ENCODE data around the gene SH3BP2.

Gene SH3BP2

GRCh38 chr4:2850966-2851798 lies 58.3 kb downstream of the SH3BP2 start:
- no peak for DNase-seq (ENCODE audit: low read depth in 1 of 2, low spot score in 1 of 2)

GRCh38 chr4:2852481-2852921 lies 59.6 kb downstream of the SH3BP2 start:
- no peak for DNase-seq (ENCODE audit: low read depth in 1 of 2, low spot score in 1 of 2)

GRCh38 chr4:2855584-2855983 lies 62.7 kb downstream of the SH3BP2 start:
- no peak for DNase-seq (ENCODE audit: low read depth in 1 of 2, low spot score in 1 of 2)

- no peak for DNase-seq (ENCODE audit: low read depth in 1 of 2, low spot score in 1 of 2)
These were observed 63.4 kb downstream of the SH3BP2 start for GRCh38 chr4:2856266-2856665.

GRCh38 chr4:2857349-2857927 lies 64.6 kb downstream of the SH3BP2 start:
- no peak for DNase-seq (ENCODE audit: low read depth in 1 of 2, low spot score in 1 of 2)

GRCh38 chr4:2858451-2859217 lies 65.7 kb downstream of the SH3BP2 start:
- DNase-seq (ENCODE audit: low read depth in 1 of 2, low spot score in 1 of 2), result no peak

GRCh38 chr4:2859514-2859913 lies 66.6 kb downstream of the SH3BP2 start:
- no peak for DNase-seq (ENCODE audit: low read depth in 1 of 2, low spot score in 1 of 2)

- DNase-seq (ENCODE audit: low read depth in 1 of 2, low spot score in 1 of 2), result no peak
These were observed 67.8 kb downstream of the SH3BP2 start for GRCh38 chr4:2860391-2861348.

- no peak for DNase-seq (ENCODE audit: low read depth in 1 of 2, low spot score in 1 of 2)
These were observed 68.9 kb downstream of the SH3BP2 start for GRCh38 chr4:2861631-2862436.

GRCh38 chr4:2862528-2862927 lies 69.6 kb downstream of the SH3BP2 start:
- DNase-seq (ENCODE audit: low read depth in 1 of 2, low spot score in 1 of 2), result no peak

- no peak for DNase-seq (ENCODE audit: low read depth in 1 of 2, low spot score in 1 of 2)
These were observed 70.8 kb downstream of the SH3BP2 start for GRCh38 chr4:2863649-2864048.

GRCh38 chr4:2865196-2865780 lies 72.4 kb downstream of the SH3BP2 start:
- DNase-seq (ENCODE audit: low read depth in 1 of 2, low spot score in 1 of 2), result no peak

GRCh38 chr4:2866160-2866861 lies 73.4 kb downstream of the SH3BP2 start:
- no peak for DNase-seq (ENCODE audit: low read depth in 1 of 2, low spot score in 1 of 2)

GRCh38 chr4:2866891-2867290 lies 74.0 kb downstream of the SH3BP2 start:
- DNase-seq (ENCODE audit: low read depth in 1 of 2, low spot score in 1 of 2), result no peak

- DNase-seq (ENCODE audit: low read depth in 1 of 2, low spot score in 1 of 2), result no peak
These were observed 75.0 kb downstream of the SH3BP2 start for GRCh38 chr4:2867758-2868491.

GRCh38 chr4:2868877-2869487 lies 76.1 kb downstream of the SH3BP2 start:
- no peak for DNase-seq (ENCODE audit: low read depth in 1 of 2, low spot score in 1 of 2)

GRCh38 chr4:2869659-2870058 lies 76.8 kb downstream of the SH3BP2 start:
- DNase-seq (ENCODE audit: low read depth in 1 of 2, low spot score in 1 of 2), result no peak

- no peak for DNase-seq (ENCODE audit: low read depth in 1 of 2, low spot score in 1 of 2)
These were observed 77.2 kb downstream of the SH3BP2 start for GRCh38 chr4:2870082-2870481.

Measured in activated CD4-positive, alpha-beta T cell treated with anti-CD3 and anti-CD28 coated beads, Interleukin-2, amount 50 U/mL, for 24 hours (primary cell).